BLaER1 (cell line): ENCODE data around the gene OLFML1.

Source experiments
- H3K27ac ChIP-seq: shearing (Covaris generic); formaldehyde crosslinking; 2 replicates; pipeline ENCODE4 v1.8.1; 2022
- H3K27me3 ChIP-seq: shearing (Covaris generic); formaldehyde crosslinking; 2 replicates; pipeline ENCODE4 v1.8.1; 2022
- H3K36me3 ChIP-seq: shearing (Covaris generic); formaldehyde crosslinking; 2 replicates; pipeline ENCODE4 v1.8.1; 2022
- H3K4me1 ChIP-seq: shearing (Covaris generic); formaldehyde crosslinking; 2 replicates; pipeline ENCODE4 v1.8.1; 2022
- H3K4me2 ChIP-seq: shearing (Covaris generic); formaldehyde crosslinking; 2 replicates; pipeline ENCODE4 v1.8.1; 2022
- H3K4me3 ChIP-seq: shearing (Covaris generic); formaldehyde crosslinking; 2 replicates; pipeline ENCODE4 v1.8.1; 2022
- H3K9ac ChIP-seq: shearing (Covaris generic); formaldehyde crosslinking; 2 replicates; pipeline ENCODE4 v1.8.1; 2022
- H3K9me3 ChIP-seq: shearing (Covaris generic); formaldehyde crosslinking; 2 replicates; pipeline ENCODE4 v1.8.1; 2022
- H4K20me1 ChIP-seq: shearing (Covaris generic); formaldehyde crosslinking; 2 replicates; pipeline ENCODE4 v1.8.1; 2022
- Cebpa-rat ChIP-seq: shearing (Covaris generic); IDR thresholded peaks from 2 replicates; pipeline ENCODE4 v1.8.1; 2022

Gene OLFML1

DNA sequence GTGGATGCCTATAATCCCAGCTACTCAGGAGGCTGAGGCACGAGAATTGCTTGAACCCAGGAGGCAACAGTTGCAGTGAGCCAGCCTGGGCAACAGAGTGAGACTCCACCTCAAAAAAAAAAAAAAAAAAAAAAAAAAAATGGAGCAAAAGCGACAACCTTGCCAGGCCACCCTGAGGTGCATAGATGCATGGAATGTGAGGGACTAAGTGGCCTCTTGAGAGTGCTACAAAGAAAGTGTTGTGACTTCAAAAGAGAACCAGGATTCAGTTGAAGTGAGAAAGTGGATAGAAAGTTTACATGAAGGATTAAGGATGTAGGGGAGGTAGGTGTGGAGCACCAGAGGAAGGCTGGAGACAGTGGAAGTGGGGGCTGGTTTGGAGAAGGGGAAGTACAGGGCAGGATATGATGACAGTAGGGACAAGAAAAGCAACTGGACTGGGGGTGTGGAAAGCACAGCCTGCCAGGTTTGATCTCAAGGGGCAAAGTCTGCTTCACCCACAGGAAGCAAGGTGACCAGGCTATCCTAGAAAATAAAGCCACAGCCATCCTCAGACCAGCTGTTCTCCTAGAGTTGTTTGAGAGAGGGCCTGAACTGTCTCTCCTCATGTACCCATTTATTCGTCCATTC is 36.0 kb upstream of the OLFML1 start:
- Histone ChIP-seq H3K4me2 (peak overlapping the region; percentile 24; the same call in 1 of the 2 replicates), H4K20me1 (no peaks in the 10 kb centered on the region), H3K9ac (no peak overlapping the region), H3K27me3 (no peaks in the 10 kb centered on the region), H3K4me1 (peaks cover 11% of the 10 kb centered on the region), H3K36me3 (no peaks in the 10 kb centered on the region), H3K27ac (no peak overlapping the region), H3K9me3 (no peaks in the 10 kb centered on the region), H3K4me3 (no peak overlapping the region)
- no peak for TF ChIP-seq Cebpa-rat

DNA sequence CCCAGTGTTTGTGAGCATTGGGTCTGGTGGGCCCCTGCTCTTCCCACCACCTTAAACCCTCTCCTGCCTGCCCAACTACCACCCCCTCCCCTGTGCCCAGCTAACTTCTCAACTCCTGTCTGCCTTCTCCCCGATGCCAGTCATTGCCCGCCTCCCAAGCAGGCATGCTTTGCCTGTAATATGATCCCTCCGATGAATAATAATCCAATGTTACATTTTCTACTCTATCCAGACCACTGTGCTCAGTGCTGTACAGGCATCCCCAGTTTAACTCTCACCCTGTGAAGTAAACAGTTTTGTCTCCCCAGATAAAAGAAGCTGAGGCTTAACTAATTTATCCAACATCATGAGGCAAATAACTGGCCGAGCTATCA is 35.5 kb upstream of the OLFML1 start:
- Histone ChIP-seq H3K36me3 (no peaks in the 10 kb centered on the region), H3K4me2 (peak overlapping the region; percentile 24; the same call in 1 of the 2 replicates), H4K20me1 (no peaks in the 10 kb centered on the region), H3K27ac (no peak overlapping the region), H3K4me1 (peaks cover 6% of the 10 kb centered on the region), H3K9me3 (no peaks in the 10 kb centered on the region), H3K4me3 (no peak overlapping the region), H3K9ac (no peak overlapping the region), H3K27me3 (no peaks in the 10 kb centered on the region)
- TF ChIP-seq Cebpa-rat = no peak

DNA sequence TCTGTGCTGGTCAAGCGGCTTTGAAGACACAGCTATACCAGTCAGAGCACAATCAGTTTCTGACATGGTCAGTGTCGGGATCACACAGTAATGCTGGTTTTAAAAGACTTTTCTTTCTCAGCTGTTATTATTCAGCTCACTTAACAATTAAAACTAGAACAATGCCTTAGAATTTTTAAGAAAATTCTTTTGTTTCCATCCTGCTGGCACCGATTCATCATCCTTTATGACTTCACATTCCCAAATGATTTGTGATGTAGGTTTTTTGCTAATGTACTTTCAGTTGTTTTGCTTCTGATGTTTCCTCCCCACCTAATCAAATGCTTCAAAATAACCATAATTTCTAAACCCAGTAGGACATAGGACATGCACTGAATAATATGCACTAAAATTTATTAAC is 34.5 kb upstream of the OLFML1 start:
- Histone ChIP-seq H3K4me2 (no peak overlapping the region), H3K36me3 (no peaks in the 10 kb centered on the region), H3K9ac (no peak overlapping the region), H3K27ac (no peak overlapping the region), H4K20me1 (no peaks in the 10 kb centered on the region), H3K27me3 (no peaks in the 10 kb centered on the region), H3K4me1 (peaks cover 6% of the 10 kb centered on the region; the same call in 1 of the 2 replicates), H3K9me3 (no peaks in the 10 kb centered on the region), H3K4me3 (no peak overlapping the region)
- TF ChIP-seq Cebpa-rat = no peak

DNA sequence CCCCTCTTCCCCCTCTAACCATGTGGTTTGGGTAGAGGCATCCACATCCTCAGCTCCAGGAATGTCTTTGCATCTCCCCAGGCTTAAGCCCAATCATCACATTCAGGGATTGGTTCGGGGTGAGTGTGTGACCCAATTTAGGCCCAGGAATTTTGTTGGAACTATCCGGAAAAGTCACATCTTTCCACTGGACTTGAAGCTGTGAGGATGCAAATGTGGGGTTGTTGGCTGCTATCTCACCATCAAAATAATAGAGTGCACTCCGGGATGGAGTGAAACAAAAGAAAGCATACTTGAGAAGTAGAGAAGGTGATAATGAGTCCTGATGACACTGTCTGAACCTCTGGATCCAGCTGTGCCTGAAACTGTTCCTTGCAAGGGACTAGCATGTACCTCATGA is 33.8 kb upstream of the OLFML1 start:
- H3K27ac ChIP-seq = no peak overlapping the region
- no peaks in the 10 kb centered on the region for H3K36me3 ChIP-seq
- H3K4me2 ChIP-seq = no peak overlapping the region
- no peak for TF ChIP-seq Cebpa-rat
- no peaks in the 10 kb centered on the region for H3K27me3 ChIP-seq
- no peaks in the 10 kb centered on the region for H3K9me3 ChIP-seq
- H4K20me1 ChIP-seq = no peaks in the 10 kb centered on the region
- no peak overlapping the region for H3K4me3 ChIP-seq
- peaks cover 6% of the 10 kb centered on the region; the same call in 1 of the 2 replicates for H3K4me1 ChIP-seq
- H3K9ac ChIP-seq = no peak overlapping the region

DNA sequence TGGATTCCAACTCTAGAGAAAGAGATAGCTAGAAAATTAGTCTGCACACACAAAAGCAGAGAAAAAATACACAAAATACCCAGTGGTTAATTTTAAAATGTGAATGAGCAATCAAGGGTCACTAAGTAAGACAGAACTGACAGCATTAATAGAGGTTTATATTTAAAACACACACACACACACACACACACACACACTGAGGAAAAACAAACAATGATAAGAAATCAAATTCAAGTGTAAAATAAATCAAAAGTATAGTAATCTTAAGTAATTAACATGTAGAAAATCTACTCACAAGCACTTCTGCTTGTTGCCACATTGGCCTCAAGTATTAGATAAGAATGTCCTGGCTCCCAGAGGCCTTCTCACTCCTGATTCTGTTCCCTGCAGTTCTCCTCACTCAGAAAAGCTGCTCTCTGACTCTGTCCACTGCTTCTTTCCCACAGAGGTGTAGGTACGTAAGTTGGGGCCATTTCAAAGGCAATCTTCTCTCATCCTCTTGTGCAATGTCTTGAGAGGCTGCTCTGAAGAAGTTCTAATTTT is 33.3 kb upstream of the OLFML1 start:
- no peaks in the 10 kb centered on the region for H3K27me3 ChIP-seq
- H3K36me3 ChIP-seq = no peaks in the 10 kb centered on the region
- no peak overlapping the region for H3K9ac ChIP-seq
- H3K9me3 ChIP-seq = no peaks in the 10 kb centered on the region
- TF ChIP-seq Cebpa-rat = no peak
- H3K27ac ChIP-seq = no peak overlapping the region
- H3K4me1 ChIP-seq = peaks cover 6% of the 10 kb centered on the region; the same call in 1 of the 2 replicates
- no peak overlapping the region for H3K4me3 ChIP-seq
- no peaks in the 10 kb centered on the region for H4K20me1 ChIP-seq
- H3K4me2 ChIP-seq = no peak overlapping the region

DNA sequence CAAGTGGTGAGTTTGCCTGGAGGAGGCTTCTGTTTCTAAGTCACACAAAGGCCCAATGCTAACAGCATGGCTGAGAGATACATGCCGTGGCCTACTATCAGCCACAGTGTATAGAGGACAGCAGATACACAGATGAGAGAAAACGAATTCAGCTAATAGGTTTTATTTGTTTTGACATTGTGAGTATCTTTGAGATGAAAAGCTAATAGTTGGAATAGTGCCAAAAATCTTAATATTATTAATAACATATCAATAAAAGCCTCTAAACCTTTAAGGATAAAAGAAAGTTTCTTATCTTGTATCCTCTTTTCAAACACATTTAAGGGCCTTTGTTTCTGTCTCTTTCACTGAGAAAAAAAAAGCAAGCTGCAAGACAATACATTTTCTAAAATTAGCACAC is 30.5 kb upstream of the OLFML1 start:
- TF ChIP-seq Cebpa-rat = no peak
- H3K27ac ChIP-seq = no peak overlapping the region
- H3K27me3 ChIP-seq = no peaks in the 10 kb centered on the region
- H3K36me3 ChIP-seq = no peaks in the 10 kb centered on the region
- H4K20me1 ChIP-seq = no peaks in the 10 kb centered on the region
- no peak overlapping the region for H3K4me3 ChIP-seq
- no peak overlapping the region for H3K4me2 ChIP-seq
- H3K9me3 ChIP-seq = no peaks in the 10 kb centered on the region
- H3K4me1 ChIP-seq = no peaks in the 10 kb centered on the region
- no peak overlapping the region for H3K9ac ChIP-seq

DNA sequence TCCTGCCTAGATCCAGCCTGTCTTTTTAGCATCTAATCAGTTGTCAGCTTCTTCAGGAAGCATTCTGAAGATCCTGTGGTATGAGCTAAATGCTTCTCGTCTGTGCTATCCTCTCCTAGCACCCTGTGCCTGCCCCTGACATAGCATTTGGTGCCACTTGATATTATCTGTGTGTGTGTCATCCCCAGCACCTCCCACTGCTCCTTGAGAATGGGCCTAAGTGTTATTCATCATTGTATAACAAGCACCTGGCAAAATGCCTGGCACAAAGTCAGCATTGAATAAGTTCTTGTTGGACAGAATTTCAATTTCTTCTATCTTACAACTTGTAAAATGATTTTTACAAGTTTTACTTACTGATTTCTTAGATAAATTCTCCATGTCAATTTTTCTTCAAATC is 28.1 kb upstream of the OLFML1 start:
- H3K9ac ChIP-seq = no peak overlapping the region
- no peaks in the 10 kb centered on the region for H3K9me3 ChIP-seq
- H3K4me3 ChIP-seq = no peak overlapping the region
- no peak overlapping the region for H3K4me2 ChIP-seq
- no peak overlapping the region for H3K27ac ChIP-seq
- H4K20me1 ChIP-seq = no peaks in the 10 kb centered on the region
- no peaks in the 10 kb centered on the region for H3K4me1 ChIP-seq
- TF ChIP-seq Cebpa-rat = no peak
- no peaks in the 10 kb centered on the region for H3K27me3 ChIP-seq
- no peaks in the 10 kb centered on the region for H3K36me3 ChIP-seq

DNA sequence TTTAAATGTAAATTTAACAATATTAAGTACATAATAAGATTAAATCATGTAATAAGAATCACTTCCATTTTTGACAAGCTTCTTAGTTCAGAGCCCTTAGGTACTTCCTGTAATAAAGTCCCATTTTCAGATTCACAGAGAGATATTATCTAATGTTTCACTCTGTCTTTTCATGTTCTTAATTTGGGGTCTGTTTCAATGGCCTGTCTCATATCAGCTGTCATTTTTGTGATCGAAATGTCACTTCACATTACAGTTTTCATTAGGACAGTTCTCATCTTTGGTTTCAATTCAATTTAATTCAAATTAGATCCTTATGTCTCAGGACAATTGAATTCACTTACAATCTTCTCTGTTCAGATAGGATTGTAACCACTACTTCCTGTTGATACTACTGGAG is 22.6 kb upstream of the OLFML1 start:
- no peaks in the 10 kb centered on the region for H3K36me3 ChIP-seq

DNA sequence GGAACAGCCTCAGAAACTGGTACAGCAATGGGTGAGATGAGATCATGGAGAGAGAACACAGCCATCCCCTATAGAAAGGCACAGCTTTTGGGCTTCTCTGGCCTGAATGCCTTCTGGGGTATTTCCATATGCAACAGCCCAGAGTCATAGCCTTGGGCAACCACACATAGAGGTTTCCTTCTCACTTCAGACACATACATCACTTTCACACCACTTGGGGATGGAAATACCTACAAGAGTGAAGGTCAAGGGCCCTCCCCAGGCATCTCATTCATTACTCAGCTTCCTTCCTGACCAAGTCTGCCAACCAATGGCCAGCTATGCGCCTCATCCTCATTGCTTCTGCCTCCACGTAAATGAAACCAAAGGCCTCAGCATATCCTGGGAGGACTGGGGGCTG is 17.7 kb upstream of the OLFML1 start:
- Histone ChIP-seq H3K9me3 (no peaks in the 10 kb centered on the region), H3K4me3 (no peak overlapping the region), H3K4me1 (0 out of 2 replicates have a peak, but pooled peaks cover 5% of the 10 kb centered on the region), H3K36me3 (no peaks in the 10 kb centered on the region), H3K4me2 (no peak overlapping the region), H3K27ac (no peak overlapping the region), H4K20me1 (no peaks in the 10 kb centered on the region), H3K9ac (no peak overlapping the region), H3K27me3 (no peaks in the 10 kb centered on the region)
- TF ChIP-seq Cebpa-rat = no peak

More for the DNA sequence above, 22.6 kb upstream of the OLFML1 start:
- Histone ChIP-seq H3K4me3 (no peak overlapping the region), H3K4me1 (no peaks in the 10 kb centered on the region), H3K27ac (no peak overlapping the region), H3K9me3 (no peaks in the 10 kb centered on the region), H3K4me2 (no peak overlapping the region), H4K20me1 (no peaks in the 10 kb centered on the region), H3K27me3 (no peaks in the 10 kb centered on the region), H3K9ac (no peak overlapping the region)
- no peak for TF ChIP-seq Cebpa-rat

DNA sequence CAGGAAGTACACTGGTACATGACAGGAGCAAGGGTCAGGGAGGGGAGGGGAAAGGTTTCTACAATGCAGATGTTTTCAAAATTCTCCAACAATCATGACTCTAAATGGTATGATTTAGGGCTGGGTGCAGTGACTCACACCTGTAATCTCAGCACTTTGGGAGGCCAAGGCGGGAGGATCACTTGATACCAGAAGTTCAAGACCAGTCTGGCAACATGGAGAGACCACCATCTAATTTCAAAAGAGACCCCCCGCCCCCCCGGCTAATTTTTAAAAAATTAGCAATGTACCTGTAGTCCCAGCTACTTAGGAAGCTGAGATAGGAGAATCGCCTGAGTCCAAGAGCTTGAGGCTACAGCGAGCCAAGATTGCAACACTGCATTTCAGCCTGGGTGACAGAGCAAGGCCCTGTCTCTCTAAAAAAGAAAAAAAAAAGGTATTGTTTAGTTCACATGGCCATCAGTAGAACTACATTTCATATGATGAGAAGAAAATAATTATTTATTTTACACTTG is 15.9 kb upstream of the OLFML1 start:
- Histone ChIP-seq H3K27ac (no peak overlapping the region), H3K4me3 (no peak overlapping the region), H3K4me2 (no peak overlapping the region), H3K9me3 (no peaks in the 10 kb centered on the region), H4K20me1 (no peaks in the 10 kb centered on the region), H3K36me3 (no peaks in the 10 kb centered on the region), H3K27me3 (no peaks in the 10 kb centered on the region), H3K4me1 (peaks cover 14% of the 10 kb centered on the region), H3K9ac (no peak overlapping the region)
- TF ChIP-seq Cebpa-rat = no peak

DNA sequence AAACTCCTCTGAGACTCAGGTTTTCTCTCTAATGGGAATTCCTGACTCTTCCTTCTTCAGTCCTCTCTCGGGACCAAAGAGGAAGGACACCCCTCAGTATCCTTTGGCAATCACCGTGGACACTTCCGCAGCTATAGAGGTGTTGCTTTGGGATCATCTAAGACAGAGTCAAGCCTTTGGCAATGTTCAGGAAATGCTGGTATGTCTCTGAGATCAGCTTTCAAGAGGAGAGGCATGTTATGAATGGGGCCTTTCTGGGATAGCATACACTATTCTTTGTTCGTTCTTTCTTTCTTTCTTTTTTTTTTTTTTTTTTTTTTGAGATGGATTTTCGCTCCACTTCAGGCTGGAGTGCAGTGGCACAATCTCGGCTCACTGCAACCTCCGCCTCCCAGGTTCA is 14.2 kb upstream of the OLFML1 start:
- no peaks in the 10 kb centered on the region for H3K9me3 ChIP-seq
- H3K9ac ChIP-seq = no peak overlapping the region
- no peak overlapping the region for H3K4me2 ChIP-seq
- H3K4me1 ChIP-seq = peaks cover 14% of the 10 kb centered on the region
- H3K36me3 ChIP-seq = no peaks in the 10 kb centered on the region
- TF ChIP-seq Cebpa-rat = no peak
- H3K27ac ChIP-seq = no peak overlapping the region
- H3K27me3 ChIP-seq = no peaks in the 10 kb centered on the region
- H3K4me3 ChIP-seq = no peak overlapping the region
- no peaks in the 10 kb centered on the region for H4K20me1 ChIP-seq
